Activated naive CD4-positive, alpha-beta T cell (primary cell): ENCODE measurements around the gene PRR9.

Experiments
- DNase-seq, 4 experiments: peaks; one replicate each; lab custom pipeline; 2025; lab: John Stamatoyannopoulos, UW

PRR9 gene

GRCh38 chr1:153265457-153265856 is 48.1 kb downstream of the PRR9 start:
- DNase-seq, result no peak
